ENCODE data around the gene TPM4. TPM values are rescaled to one million over a fixed set of nuclear protein-coding genes. Genes with fewer than 3 reads are reported as not detected.

The TPM4 gene
- total and polyA plus RNA-seq, 7 donors: 24.3 to 57.3 (median 40.8) TPM

DNA sequence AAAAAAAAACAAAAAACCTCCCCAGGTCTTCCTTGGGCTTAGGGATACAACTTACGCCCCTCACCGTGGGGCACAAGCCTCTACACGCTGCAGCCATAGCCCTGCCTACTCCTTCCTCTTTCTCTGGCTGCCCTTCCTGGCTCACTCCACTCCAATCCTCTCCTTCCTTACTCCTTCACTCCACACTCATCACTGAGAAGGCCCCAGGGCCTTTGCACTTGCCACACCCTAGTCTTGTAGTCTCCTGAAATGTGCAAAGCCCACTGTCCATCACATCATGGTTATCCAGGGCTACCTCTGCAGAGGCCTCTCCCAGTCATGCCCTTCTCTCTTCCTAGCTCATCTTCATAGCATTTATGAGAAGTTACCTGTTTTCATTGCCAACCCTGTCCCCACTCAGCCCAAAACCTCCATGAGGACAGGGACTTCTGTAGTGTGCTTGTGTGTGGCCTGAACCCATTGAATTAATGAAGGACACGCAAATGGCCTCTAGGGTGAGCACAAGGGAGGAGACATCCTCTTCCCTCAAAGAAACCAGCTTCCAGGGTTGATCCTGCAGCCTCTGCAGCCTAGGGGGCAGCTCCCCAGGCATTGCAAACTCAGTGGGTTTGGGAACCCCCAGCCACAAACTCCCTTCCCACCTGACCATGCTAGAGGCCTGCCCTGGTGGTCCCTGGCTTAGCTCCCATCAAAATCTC is 59.3 kb downstream of the TPM4 start:
- intact Hi-C loops (cut with DNase I): no loop called here
- no peaks in the 10 kb centered on the region for H3K27me3 ChIP-seq (ENCODE audit: insufficient read depth in 3 of 3, low read length in 2 of 3)
- no peak overlapping the region for H3K4me3 ChIP-seq
- H3K9me3 ChIP-seq: no peaks in the 10 kb centered on the region
- TF ChIP-seq CTCF (IDR thresholded peaks at IDR 0.05): no peak
- peaks cover 8 to 26% of the 10 kb centered on the region in 2 donors for H3K36me3 ChIP-seq (ENCODE audit: insufficient read depth in 1 of 2, low read depth in 1 of 2)
- WGBS, 3 donors: 85 to 91% (median 88%) methylated on average over 4 of the region's 4 CpGs
- no peaks in the 10 kb centered on the region for H3K4me1 ChIP-seq
- DNase-seq (no peak), ATAC-seq (no peak)
- H3K27ac ChIP-seq: no peak overlapping the region

DNA sequence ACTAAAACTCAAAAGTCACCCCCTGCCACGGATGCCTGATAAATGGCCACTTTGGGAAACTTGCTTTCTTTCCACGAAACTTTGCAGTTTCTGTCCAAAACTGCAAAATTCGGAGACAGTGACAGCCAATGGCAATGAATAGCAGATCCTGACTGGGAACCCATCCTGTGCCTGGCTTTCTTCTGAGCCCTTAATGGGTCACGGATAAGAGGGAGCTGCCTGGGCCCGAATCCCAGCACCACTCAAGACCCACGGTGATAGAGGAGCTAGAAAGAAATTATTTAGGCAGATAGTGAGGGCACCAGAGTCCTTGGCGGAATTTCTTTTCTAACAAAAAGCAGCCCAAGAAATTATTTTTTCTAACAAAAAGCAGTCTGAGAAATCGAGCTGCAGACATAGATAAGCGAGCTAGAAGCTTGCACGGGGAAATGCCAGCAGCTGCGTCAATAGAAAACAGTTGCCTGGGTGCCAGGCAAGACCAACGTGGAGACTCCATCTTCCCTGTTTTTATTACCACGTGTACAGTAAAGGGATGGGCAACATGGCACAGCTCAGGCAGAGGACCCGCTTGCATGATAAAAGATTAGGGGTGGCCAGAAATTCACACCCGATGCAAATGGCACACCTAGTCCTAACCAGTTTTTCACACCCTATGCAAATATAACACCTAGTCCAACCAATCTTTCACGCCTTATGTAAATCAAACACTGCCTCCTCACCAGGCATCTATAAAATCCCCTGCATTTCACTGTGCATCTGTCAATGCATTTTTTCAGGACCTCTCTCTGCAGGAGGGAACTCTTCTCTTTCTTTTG is 60.1 kb downstream of the TPM4 start:
- WGBS, 3 donors: 47 to 51% (median 48%) methylated on average over 16 of the region's 16 CpGs
- H3K4me1 ChIP-seq: no peaks in the 10 kb centered on the region
- H3K27ac ChIP-seq: no peak overlapping the region
- H3K36me3 ChIP-seq (ENCODE audit: insufficient read depth in 1 of 2, low read depth in 1 of 2): peaks cover 8 to 26% of the 10 kb centered on the region in 2 donors
- H3K27me3 ChIP-seq (ENCODE audit: insufficient read depth in 3 of 3, low read length in 2 of 3): no peaks in the 10 kb centered on the region
- TF ChIP-seq CTCF (IDR thresholded peaks at IDR 0.05): no peak
- intact Hi-C loops (cut with DNase I): no loop called here
- H3K4me3 ChIP-seq: no peak overlapping the region
- no peaks in the 10 kb centered on the region for H3K9me3 ChIP-seq
- ATAC-seq (no peak), DNase-seq (no peak)

DNA sequence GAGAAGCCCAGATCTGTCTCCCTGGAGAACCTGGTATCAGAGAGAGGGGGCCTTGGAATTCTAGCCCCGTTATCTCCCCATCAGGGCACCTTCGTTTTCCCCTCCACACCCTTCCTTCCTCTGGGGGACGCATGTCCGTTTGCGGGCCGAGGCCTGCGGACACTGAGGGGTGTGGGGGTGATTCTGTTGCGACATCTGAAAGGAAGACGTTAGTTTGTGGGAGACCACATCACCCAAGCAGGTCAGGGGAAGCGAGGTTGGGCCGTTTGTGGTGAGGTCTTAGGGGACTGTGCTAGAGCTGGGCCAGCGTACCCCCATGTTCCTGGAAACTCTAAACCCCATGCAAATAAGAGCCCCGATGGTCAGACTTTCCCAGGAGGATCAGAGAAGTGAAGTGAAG is 63.5 kb downstream of the TPM4 start:
- intact Hi-C loops (cut with DNase I): no loop called here
- no peak for TF ChIP-seq CTCF (IDR thresholded peaks at IDR 0.05)
- 62 to 71% (median 71%) methylated on average over 13 of the region's 13 CpGs for WGBS, 3 donors
- H3K4me1 ChIP-seq: no peaks in the 10 kb centered on the region
- H3K36me3 ChIP-seq (ENCODE audit: insufficient read depth in 1 of 2, low read depth in 1 of 2): no peaks in the 10 kb centered on the region
- DNase-seq (no peak), ATAC-seq (no peak)
- H3K4me3 ChIP-seq: no peak overlapping the region
- H3K9me3 ChIP-seq: no peaks in the 10 kb centered on the region
- no peak overlapping the region for H3K27ac ChIP-seq
- H3K27me3 ChIP-seq (ENCODE audit: insufficient read depth in 3 of 3, low read length in 2 of 3): no peaks in the 10 kb centered on the region

GRCh38 chr19:16141043-16141442 is 64.7 kb downstream of the TPM4 start:
- WGBS, 3 donors: 57% methylated on average over 4 of the region's 4 CpGs
- Histone ChIP-seq H3K4me3 (no peak overlapping the region), H3K4me1 (no peaks in the 10 kb centered on the region), H3K27ac (no peak overlapping the region), H3K9me3 (no peaks in the 10 kb centered on the region), H3K27me3 (ENCODE audit: insufficient read depth in 3 of 3, low read length in 2 of 3) (peaks cover 0 to 4% (median 0%) of the 10 kb centered on the region in 3 donors), H3K36me3 (ENCODE audit: insufficient read depth in 1 of 2, low read depth in 1 of 2) (no peaks in the 10 kb centered on the region)
- DNase-seq (no peak), ATAC-seq (no peak)
- intact Hi-C loops (cut with DNase I): no loop called here
- no peak for TF ChIP-seq CTCF (IDR thresholded peaks at IDR 0.05)
